ENCODE measurements around the gene KRTAP9-3.
"Not testable (repeated sequence)": the region's sequence is repeated elsewhere in the genome, so short reads cannot be mapped to it uniquely, and the experiment has no call there.

The KRTAP9-3 gene

DNA sequence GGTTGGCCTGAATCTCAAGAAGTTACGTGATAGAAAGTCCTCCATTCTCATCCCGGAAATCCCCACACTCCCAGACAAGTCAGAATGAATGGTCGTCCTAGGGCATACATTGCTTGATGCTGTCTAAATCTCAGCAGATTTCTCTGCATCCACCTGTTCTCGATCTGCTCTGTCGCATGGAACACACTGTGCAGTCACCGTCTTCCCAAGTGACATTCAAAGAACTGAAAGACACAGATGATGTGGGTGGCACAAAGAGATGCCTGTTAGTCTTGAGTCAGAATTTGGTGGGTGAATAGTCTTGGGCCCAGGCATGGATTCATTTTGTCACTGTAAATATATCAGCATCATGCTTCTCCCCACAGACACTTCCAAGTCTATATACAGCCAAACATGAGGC is 518 bp upstream of the KRTAP9-3 start:
- no peak for DNase-seq (ENCODE audit: extremely low read depth, low read depth)
- TF ChIP-seq, protein P1, sequence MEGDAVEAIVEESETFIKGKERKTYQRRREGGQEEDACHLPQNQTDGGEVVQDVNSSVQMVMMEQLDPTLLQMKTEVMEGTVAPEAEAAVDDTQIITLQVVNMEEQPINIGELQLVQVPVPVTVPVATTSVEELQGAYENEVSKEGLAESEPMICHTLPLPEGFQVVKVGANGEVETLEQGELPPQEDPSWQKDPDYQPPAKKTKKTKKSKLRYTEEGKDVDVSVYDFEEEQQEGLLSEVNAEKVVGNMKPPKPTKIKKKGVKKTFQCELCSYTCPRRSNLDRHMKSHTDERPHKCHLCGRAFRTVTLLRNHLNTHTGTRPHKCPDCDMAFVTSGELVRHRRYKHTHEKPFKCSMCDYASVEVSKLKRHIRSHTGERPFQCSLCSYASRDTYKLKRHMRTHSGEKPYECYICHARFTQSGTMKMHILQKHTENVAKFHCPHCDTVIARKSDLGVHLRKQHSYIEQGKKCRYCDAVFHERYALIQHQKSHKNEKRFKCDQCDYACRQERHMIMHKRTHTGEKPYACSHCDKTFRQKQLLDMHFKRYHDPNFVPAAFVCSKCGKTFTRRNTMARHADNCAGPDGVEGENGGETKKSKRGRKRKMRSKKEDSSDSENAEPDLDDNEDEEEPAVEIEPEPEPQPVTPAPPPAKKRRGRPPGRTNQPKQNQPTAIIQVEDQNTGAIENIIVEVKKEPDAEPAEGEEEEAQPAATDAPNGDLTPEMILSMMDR (IDR thresholded peaks at IDR 0.05; ENCODE audit: low read depth, low read length), result no peak

DNA sequence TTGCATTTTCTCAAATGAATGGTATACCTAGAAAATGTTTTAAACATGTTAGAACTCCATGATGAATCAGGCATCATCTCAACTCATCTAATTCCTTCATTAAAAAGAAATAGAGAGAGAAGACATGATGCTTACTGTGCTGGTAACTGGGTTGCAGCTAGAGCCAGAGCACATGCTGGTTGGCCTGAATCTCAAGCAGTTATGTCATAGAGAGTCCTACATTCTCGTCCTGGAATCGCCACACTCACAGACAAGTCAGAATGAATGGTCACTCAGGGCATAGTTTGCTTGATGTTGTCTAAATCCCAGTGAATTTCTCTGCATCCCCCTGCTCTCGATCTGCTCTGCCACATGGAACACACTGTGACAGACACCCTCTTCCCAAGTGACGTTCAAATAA is 4.9 kb downstream of the KRTAP9-3 start:
- DNase-seq (ENCODE audit: extremely low read depth, low read depth), result not testable (repeated sequence)

DNA sequence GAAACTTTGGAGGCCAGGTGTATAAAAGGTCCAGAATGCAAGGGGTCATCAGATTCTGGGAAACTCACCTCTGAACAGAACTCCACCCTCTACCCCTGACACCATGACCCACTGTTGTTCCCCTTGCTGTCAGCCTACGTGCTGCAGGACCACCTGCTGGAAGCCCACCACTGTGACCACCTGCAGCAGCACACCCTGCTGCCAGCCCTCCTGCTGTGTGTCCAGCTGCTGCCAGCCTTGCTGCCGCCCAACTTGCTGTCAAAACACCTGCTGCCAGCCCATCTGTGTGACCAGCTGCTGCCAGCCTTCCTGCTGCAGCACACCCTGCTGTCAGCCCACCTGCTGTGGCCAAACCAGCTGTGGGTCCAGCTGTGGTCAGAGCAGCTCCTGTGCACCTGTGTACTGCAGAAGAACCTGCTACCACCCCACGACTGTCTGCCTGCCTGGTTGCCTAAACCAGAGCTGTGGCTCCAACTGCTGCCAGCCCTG is 5.7 kb downstream of the KRTAP9-3 start, which contains the start of gene KRTAP9-8:
Gene KRTAP9-8, plus strand, starts transcription at position 51 of the 489 bp plus-strand sequence. Its CDS starts 53 bp downstream, at position 104.
- not testable (repeated sequence) for DNase-seq (ENCODE audit: extremely low read depth, low read depth)

DNA sequence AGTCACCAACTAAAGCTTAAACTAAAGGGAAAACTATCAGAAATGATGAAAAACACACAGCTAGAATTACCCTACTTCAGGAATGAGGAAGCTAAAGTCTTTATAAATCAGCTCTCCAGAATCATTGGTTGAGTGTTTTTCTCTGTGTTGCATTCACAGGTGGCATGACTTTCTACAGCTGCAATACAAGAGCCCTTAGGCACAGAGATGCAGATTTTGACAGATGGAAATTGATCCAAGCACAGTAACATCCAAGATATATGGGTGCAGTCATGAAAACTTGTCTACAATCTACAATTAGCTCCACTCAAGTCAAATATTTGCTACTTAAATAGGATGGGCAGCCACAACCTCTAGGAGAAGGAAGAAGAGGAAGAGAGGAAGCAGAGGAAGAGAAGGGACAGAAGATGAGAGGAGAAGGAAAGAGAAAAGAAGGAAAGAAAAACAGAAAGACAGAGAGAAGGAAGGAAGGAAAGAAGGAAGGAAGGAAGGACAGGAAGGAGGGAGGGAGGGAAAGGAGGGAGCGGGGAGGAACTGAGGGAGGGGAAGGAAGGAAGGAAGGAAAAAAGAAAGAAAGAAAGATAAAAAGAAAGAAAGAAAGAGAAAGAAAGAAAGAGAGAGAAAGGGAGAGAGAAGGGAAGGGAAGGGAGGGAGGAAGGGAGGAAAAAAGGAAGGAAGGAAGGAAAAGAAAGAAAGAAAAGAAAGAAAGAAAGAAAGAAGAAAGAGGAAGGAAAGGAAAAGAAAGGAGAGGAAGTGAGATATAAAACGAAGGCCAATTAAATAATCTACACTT is 14.9 kb downstream of the KRTAP9-3 start:
- not testable (repeated sequence) for DNase-seq (ENCODE audit: extremely low read depth, low read depth)

DNA sequence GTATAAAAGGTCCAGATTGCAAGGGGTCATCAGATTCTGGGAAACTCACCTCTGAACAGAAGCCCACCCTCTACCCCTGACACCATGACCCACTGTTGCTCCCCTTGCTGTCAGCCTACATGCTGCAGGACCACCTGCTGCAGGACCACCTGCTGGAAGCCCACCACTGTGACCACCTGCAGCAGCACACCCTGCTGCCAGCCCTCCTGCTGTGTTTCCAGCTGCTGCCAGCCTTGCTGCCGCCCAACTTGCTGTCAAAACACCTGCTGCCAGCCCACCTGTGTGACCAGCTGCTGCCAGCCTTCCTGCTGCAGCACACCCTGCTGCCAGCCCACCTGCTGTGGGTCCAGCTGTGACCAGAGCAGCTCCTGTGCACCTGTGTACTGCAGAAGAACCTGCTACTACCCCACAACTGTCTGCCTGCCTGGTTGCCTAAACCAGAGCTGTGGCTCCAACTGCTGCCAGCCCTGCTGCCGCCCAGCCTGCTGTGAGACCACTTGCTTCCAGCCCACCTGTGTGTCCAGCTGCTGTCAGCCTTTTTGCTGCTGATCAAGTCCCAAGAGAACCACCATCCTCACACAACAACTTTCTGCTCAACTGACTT is 17.5 kb downstream of the KRTAP9-3 start, which contains the start of gene KRTAP9-4:
Gene KRTAP9-4, plus strand, starts transcription at position 51 of the 604 bp plus-strand sequence. Its CDS starts 34 bp downstream, at position 85.
- DNase-seq (ENCODE audit: extremely low read depth, low read depth), result not testable (repeated sequence)

DNA sequence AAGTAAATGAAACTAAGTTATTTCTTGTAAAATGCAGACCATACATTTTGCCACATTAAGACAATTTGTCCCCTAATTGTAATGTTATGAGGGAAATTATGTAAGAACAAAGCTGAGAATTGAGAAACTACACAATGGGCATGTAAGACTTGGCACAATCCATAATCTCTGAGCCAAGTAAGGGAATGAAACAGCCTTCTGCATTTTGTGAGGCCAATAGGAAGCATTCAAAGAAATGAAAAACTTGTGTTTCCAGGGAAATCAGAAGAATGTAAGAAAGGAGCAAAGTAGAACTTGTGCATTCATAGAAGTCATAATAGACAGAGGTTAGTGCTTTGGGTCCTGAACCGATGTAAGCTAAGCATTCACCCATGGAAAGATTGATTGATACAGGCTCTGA is 19.0 kb downstream of the KRTAP9-3 start:
- TF ChIP-seq, protein P1 (IDR thresholded peaks at IDR 0.05; ENCODE audit: low read depth, low read length), result no peak
- no peak for DNase-seq (ENCODE audit: extremely low read depth, low read depth)

DNA sequence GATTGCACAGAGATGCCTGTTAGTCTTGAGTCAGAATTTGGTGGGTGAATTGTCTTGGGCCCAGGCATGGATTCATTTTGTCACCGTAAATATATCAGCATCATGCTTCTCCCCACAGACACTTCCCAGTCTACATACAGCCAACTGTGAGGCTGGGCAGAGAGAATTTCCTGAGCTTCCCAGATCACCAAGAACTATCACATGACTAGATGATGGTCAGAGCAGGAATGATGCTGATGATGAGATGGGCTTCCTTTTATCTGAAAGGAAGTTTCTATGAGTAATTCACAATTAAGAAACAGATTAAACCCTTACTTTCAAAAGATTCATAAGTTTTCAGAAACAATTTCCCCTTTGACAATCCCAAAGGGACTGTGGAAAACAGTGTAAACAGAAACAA is 22.6 kb downstream of the KRTAP9-3 start:
- no peak for DNase-seq (ENCODE audit: extremely low read depth, low read depth)
- TF ChIP-seq, protein P1 (IDR thresholded peaks at IDR 0.05; ENCODE audit: low read depth, low read length), result no peak

DNA sequence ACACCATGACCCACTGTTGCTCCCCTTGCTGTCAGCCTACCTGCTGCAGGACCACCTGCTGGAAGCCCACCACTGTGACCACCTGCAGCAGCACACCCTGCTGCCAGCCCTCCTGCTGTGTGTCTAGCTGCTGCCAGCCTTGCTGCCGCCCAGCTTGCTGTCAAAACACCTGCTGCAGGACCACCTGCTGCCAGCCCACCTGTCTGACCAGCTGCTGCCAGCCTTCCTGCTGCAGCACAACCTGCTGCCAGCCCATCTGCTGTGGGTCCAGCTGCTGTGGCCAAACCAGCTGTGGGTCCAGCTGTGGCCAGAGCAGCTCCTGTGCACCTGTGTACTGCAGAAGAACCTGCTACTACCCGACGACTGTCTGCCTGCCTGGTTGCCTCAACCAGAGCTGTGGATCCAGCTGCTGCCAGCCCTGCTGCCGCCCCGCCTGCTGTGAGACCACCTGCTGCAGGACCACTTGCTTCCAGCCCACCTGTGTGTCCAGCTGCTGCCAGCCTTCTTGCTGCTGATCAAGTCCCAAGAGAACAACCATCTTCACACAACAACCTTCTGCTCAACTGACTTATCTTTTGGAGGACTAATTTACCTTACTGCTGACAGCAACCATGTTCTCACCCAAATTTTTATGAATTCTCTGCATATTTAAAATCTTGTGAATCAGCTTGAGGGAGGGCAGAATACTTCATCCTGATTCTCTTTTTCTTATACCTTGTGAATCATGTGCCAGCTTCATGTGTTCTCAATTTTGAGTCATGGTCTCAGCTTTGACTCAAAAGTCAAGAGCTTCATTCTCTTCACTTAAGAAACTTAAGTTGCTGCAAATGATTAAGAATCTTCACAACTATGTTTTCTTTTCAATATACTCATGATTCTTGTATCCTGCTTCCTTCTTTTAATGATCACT is 23.4 kb downstream of the KRTAP9-3 start, which contains the start of gene KRTAP9-9:
Gene KRTAP9-9, plus strand, starts transcription at position 4 of the 910 bp plus-strand sequence.
- DNase-seq (ENCODE audit: extremely low read depth, low read depth), result not testable (repeated sequence)

DNA sequence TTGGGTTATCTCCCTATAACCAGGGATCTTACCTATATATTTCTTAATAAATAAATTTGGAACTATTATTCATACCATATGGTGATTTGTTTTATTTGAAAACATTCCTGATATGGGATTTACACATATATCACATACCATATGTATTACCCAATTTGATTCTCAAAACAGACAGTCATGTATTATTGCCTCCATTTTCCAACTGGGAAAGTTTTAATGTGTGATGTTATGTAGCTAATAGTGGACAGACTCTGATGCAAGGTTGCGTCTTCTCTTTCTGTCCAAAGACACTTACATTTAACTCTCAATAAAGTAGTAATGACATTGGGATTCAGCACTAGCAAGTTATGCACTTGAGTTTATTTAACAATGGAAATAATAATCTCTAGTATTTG is 24.0 kb downstream of the KRTAP9-3 start:
- TF ChIP-seq, protein P1 (IDR thresholded peaks at IDR 0.05; ENCODE audit: low read depth, low read length), result no peak
- DNase-seq (ENCODE audit: extremely low read depth, low read depth), result no peak
